GM12878 (cell line): ENCODE results near the gene NTN1. TPM values are rescaled to one million over a fixed set of nuclear protein-coding genes. Genes with fewer than 3 reads are reported as not detected.

Experiments
- ATAC-seq: fragments of 200-7000 bp; cut with Tn5 transposase; 3 replicates; pipeline ENCODE4 v1.9.1; 2020; ENCODE audit warnings: mild to moderate bottlenecking, moderate library complexity
- BruUV-seq: library from RNA; stranded (reverse); fragments of 400-500 nt; replicated peaks from 2 replicates; lab custom pipeline; 2021; lab: Mats Ljungman, UMichigan
- CTCF ChIA-PET: fragments of 300-600 bp; sonication (Branson Sonifier 250); formaldehyde crosslinking; extraction: SDS; loops from one replicate; lab custom pipeline; 2021; ENCODE audit warnings: inconsistent platforms; lab: Yijun Ruan, JAX
- POLR2A ChIA-PET: fragments of 350-600 bp; formaldehyde crosslinking; extraction: SDS; loops from one replicate; lab custom pipeline; 2021; ENCODE audit warnings: inconsistent platforms; lab: Charles Lee
- RAD21 ChIA-PET: fragments of 300-600 bp; sonication (Branson Sonifier 250); formaldehyde crosslinking; loops from one replicate; lab custom pipeline; 2023; ENCODE audit warnings: antibody characterized with exemption; ENCODE audit not compliant: unreplicated experiment; lab: Charles Lee
- SMC1A ChIA-PET: fragments of 300-600 bp; sonication (Branson Sonifier 250); formaldehyde crosslinking; loops from one replicate; lab custom pipeline; 2023; ENCODE audit not compliant: unreplicated experiment, uncharacterized antibody; lab: Charles Lee
- DNase-seq: peaks from one replicate; pipeline ENCODE4 v3.0.0-alpha.2; 2011; ENCODE audit warnings: low read depth, low spot score
- FAIRE-seq: peaks from 3 replicates; lab custom pipeline; 2011; peaks lifted over from hg19 to GRCh38; lab: Jason Lieb, UNC
- H2AFZ ChIP-seq: 2 replicates; pipeline ENCODE4 v1.6.0; 2011; ENCODE audit warnings: low read depth, low read length, control low read depth; ENCODE audit not compliant: control insufficient read depth
- H3K27ac ChIP-seq: 2 replicates; pipeline ENCODE4 v1.5.1; 2011; ENCODE audit warnings: control low read depth; ENCODE audit not compliant: control insufficient read depth, insufficient read depth
- H3K27me3 ChIP-seq, 2 experiments: replicated peaks in 1 of 2; 2 replicates each; pipeline versions ENCODE4 v1.6.0 to v1.6.1; 2011; ENCODE audit warnings: low read length in 1 of 2; ENCODE audit not compliant: control insufficient read depth in 2 of 2, insufficient read depth in 2 of 2
- H3K36me3 ChIP-seq, 2 experiments: 2 replicates each; pipeline ENCODE4 v1.5.1; 2011; ENCODE audit warnings: low read length in 1 of 2; ENCODE audit not compliant: control insufficient read depth in 2 of 2, insufficient read depth in 2 of 2
- H3K4me1 ChIP-seq: 2 replicates; pipeline ENCODE4 v1.6.1; 2011; ENCODE audit warnings: mild to moderate bottlenecking, low read length, moderate library complexity, mixed read lengths; ENCODE audit not compliant: control insufficient read depth, insufficient read depth
- H3K4me2 ChIP-seq: 2 replicates; pipeline ENCODE4 v1.6.0; 2011; ENCODE audit warnings: control low read depth; ENCODE audit not compliant: control insufficient read depth, insufficient read depth
- H3K4me3 ChIP-seq: fragments of 200-600 bp; sonication (generic); 2 replicates; pipeline ENCODE4 v1.5.1; 2016
- H3K79me2 ChIP-seq: 2 replicates; pipeline ENCODE4 v1.6.0; 2011; ENCODE audit warnings: low read length; ENCODE audit not compliant: control insufficient read depth, insufficient read depth
- H3K9ac ChIP-seq: 2 replicates; pipeline ENCODE4 v1.8.0; 2011; ENCODE audit warnings: low read length, control low read depth, mixed read lengths; ENCODE audit not compliant: control insufficient read depth, insufficient read depth
- H3K9me3 ChIP-seq: replicated peaks from 3 replicates; pipeline ENCODE4 v1.5.1; 2011; ENCODE audit warnings: mild to moderate bottlenecking, low read length; ENCODE audit not compliant: control insufficient read depth, insufficient read depth
- H4K20me1 ChIP-seq: 2 replicates; pipeline ENCODE4 v1.6.0; 2011; ENCODE audit not compliant: control insufficient read depth, insufficient read depth
- CEBPB ChIP-seq, 2 experiments: fragments of 150-350 bp in 1 of 2; IDR thresholded peaks; 2 replicates each; pipeline ENCODE4 v1.6.1; 2012 to 2014; ENCODE audit warnings: low read depth in 2 of 2, low read length in 2 of 2, borderline replicate concordance in 1 of 2, inconsistent platforms in 1 of 2
- CHD4 ChIP-seq: fragments of 200-600 bp; sonication (generic); IDR thresholded peaks from 2 replicates; pipeline ENCODE4 v1.6.1; 2016; ENCODE audit warnings: mild to moderate bottlenecking
- DPF2 ChIP-seq: fragments of 450-650 bp; IDR thresholded peaks from 2 replicates; pipeline ENCODE4 v1.6.1; 2017; ENCODE audit warnings: mild to moderate bottlenecking
- HCFC1 ChIP-seq: fragments of 150-350 bp; IDR thresholded peaks from 2 replicates; pipeline ENCODE4 v1.6.1; 2014; ENCODE audit warnings: low read length
- HDAC2 ChIP-seq: fragments of 200-600 bp; sonication (generic); IDR thresholded peaks from 2 replicates; pipeline ENCODE4 v1.6.1; 2017
- HSF1 ChIP-seq: fragments of 150-350 bp; IDR thresholded peaks from 2 replicates; pipeline ENCODE4 v1.6.1; 2014; ENCODE audit warnings: mild to moderate bottlenecking, low read depth, low read length
- JUNB ChIP-seq: IDR thresholded peaks from 2 replicates; pipeline ENCODE4 v1.6.1; 2016; ENCODE audit warnings: antibody characterized with exemption, mild to moderate bottlenecking
- JUND ChIP-seq: IDR thresholded peaks from 2 replicates; pipeline ENCODE4 v1.6.1; 2012; ENCODE audit warnings: low read depth, mild to moderate bottlenecking, low read length, improper control_type of control experiment, moderate library complexity
- MEF2B ChIP-seq: fragments of 450-650 bp; IDR thresholded peaks from 2 replicates; pipeline ENCODE4 v1.6.1; 2018; ENCODE audit warnings: mild to moderate bottlenecking, moderate library complexity; ENCODE audit not compliant: partially characterized antibody, poor library complexity, severe bottlenecking
- MXI1 ChIP-seq: fragments of 150-350 bp; IDR thresholded peaks from 2 replicates; pipeline ENCODE4 v1.6.1; 2011; ENCODE audit warnings: low read depth, mild to moderate bottlenecking, inconsistent platforms, low read length, improper control_type of control experiment
- POU2F2 ChIP-seq: IDR thresholded peaks from 3 replicates; pipeline ENCODE4 v1.6.1; 2011; ENCODE audit warnings: low read depth, mild to moderate bottlenecking, low read length, borderline replicate concordance
- PRDM15 ChIP-seq: fragments of 450-650 bp; formaldehyde crosslinking; IDR thresholded peaks from 2 replicates; pipeline ENCODE4 v1.4.0; 2020; ENCODE audit warnings: mild to moderate bottlenecking, moderate library complexity
- RBBP5 ChIP-seq: fragments of 200-600 bp; sonication (generic); conservative IDR thresholded peaks from 2 replicates; pipeline ENCODE4 v1.6.1; 2016
- WGBS: methylation state at CpG from one replicate; pipeline ENCODE4 v1.1.6; 2016; ENCODE audit warnings: low lambda C conversion rate; ENCODE audit not compliant: insufficient replicate concordance, insufficient coverage; ENCODE audit errors: missing lambda C conversion rate; 5-methylcytosine and 5-hydroxymethylcytosine counted together
- in situ Hi-C: fragments of 300-500 bp; cut with MboI; formaldehyde crosslinking; loops from 9 replicates; pipeline ENCODE4 v1.14.3; 2018; ENCODE audit warnings: mixed read lengths
- intact Hi-C: fragments of 100-400 bp; cut with micrococcal nuclease; formaldehyde crosslinking; loops from one replicate; pipeline ENCODE4 v1.14.2; 2022; ENCODE audit not compliant: unreplicated experiment
- polyA plus RNA-seq, 11 experiments: library from polyadenylated mRNA; depleted of rRNA in 4 of 11; unstranded in 6 of 11; stranded (reverse) in 5 of 11; fragments of >200 nt; fragmentation: Nextera tagmentation in 4 of 11; fragmentation: Illumina TruSeq in 1 of 11; extraction: Ambion mirVana in 4 of 11; extraction: Trizol in 1 of 11; gene quantifications; 1 replicate in 1 of 11; 2 replicates in 10 of 11; pipeline versions ENCODE4 v1.2.1 to v1.2.3, GENCODE V29; 2011 to 2016; ENCODE audit warnings: inconsistent platforms in 2 of 11, missing spikeins in 2 of 11, low read depth in 1 of 11
- total RNA-seq, 4 experiments: library from RNA; depleted of rRNA in 3 of 4; stranded (reverse); fragments of >200 nt in 3 of 4; fragmentation: Illumina TruSeq in 1 of 4; extraction: Trizol in 1 of 4; gene quantifications; 2 replicates each; pipeline versions ENCODE4 v1.2.1 to v1.2.3, GENCODE V29; 2013 to 2021

Gene NTN1
- total and polyA plus RNA-seq, 10 of the 15 experiments (the other 5 are each of a cell fraction or from before 2014, with no cell fraction given) = 0.02 to 0.89 (median 0.35) TPM

GRCh38 chr17:9266031-9266680, 244.8 kb downstream of the NTN1 start:
- in situ Hi-C loops (no loop called here), intact Hi-C loops (no loop called here)
- Histone ChIP-seq H3K4me3 (no peak overlapping the region), H4K20me1 (no peaks in the 10 kb centered on the region), H3K79me2 (no peaks in the 10 kb centered on the region), H3K9ac (no peak overlapping the region), H3K4me2 (no peak overlapping the region), H2AFZ (no peak overlapping the region), H3K36me3 (no peaks in the 10 kb centered on the region), H3K9me3 (no peaks in the 10 kb centered on the region), H3K27ac (no peak overlapping the region), H3K4me1 (no peaks in the 10 kb centered on the region), H3K27me3 (no peaks in the 10 kb centered on the region)
- TF ChIP-seq JUND (no peak), HDAC2 (no peak), POU2F2 (no peak), RBBP5 (no peak), MEF2B (no peak), HSF1 (no peak), JUNB (no peak), CEBPB (IDR thresholded peaks at IDR 0.05; ENCODE audit: borderline replicate concordance in 1 of 2, low read depth in 2 of 2, low read length in 2 of 2) (no peak), MXI1 (no peak), PRDM15 (CRISPR knock-in tag) (no peak), HCFC1 (no peak), CHD4 (no peak), DPF2 (no peak)
- no TSS peak for BruUV-seq
- no peak for FAIRE-seq
- 87% methylated on average over 14 of the region's 14 CpGs for whole genome bisulfite sequencing
- ChIA-PET CTCF (interaction anchor here (1.8 kb wide), 1 partner anchor 26 kb away, joined by 4 read pairs; no protein-coding TSS in a partner anchor), RAD21 (no interaction called here), POLR2A (no interaction called here), SMC1A (no interaction called here)
- ATAC-seq = no peak
- no peak for DNase-seq
